ENCODE measurements around the gene MIA3. TPM values are rescaled to one million over a fixed set of nuclear protein-coding genes. Genes with fewer than 3 reads are reported as not detected.

The MIA3 gene
- total and polyA plus RNA-seq, 9 of the 15 experiments (the other 6 are each of a cell fraction or from before 2014, with no cell fraction given): 21.6 to 89.4 (median 40.8) TPM

DNA sequence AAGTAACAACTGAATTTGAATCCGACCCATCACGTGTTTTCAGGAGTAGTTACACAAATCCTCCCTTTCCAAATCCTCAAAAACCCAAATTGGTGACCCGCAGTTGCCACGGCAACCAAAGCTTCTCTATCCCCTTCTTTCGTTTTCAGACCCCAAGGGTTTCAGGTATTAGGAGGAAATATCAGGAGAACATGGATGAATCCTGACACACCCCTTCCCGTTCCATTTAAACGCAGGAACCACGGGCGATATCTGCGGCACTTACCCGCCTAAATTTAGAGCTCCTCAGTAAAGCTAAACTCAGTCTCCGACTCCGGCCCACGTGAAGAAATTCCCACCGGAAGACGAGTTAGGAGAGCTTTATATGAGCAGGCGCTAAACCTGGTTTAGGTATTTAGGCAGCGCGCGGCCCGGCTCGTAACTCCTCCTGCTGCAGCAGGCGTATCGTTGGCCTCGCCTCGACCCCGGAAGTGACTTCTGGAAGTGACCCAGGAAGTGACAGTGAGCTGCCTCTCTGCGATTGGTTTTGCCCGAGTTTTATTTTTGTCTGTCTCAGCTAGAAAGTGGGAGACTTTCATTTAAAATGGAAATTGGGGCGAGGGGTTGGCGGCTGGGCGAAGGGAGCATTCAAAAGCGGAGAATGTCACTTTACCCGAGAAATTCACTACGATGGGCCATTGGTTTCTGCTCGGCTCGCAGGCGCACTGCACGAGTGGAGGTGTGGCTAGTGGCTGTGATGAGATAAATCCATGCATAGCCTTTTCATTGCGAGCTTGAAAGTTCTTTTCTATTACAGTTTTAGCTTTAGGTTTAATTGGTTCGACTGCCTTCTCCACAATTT, 28.2 kb upstream of the MIA3 start, which contains the start of gene TAF1A (continued):
- TF ChIP-seq, protein P1, sequence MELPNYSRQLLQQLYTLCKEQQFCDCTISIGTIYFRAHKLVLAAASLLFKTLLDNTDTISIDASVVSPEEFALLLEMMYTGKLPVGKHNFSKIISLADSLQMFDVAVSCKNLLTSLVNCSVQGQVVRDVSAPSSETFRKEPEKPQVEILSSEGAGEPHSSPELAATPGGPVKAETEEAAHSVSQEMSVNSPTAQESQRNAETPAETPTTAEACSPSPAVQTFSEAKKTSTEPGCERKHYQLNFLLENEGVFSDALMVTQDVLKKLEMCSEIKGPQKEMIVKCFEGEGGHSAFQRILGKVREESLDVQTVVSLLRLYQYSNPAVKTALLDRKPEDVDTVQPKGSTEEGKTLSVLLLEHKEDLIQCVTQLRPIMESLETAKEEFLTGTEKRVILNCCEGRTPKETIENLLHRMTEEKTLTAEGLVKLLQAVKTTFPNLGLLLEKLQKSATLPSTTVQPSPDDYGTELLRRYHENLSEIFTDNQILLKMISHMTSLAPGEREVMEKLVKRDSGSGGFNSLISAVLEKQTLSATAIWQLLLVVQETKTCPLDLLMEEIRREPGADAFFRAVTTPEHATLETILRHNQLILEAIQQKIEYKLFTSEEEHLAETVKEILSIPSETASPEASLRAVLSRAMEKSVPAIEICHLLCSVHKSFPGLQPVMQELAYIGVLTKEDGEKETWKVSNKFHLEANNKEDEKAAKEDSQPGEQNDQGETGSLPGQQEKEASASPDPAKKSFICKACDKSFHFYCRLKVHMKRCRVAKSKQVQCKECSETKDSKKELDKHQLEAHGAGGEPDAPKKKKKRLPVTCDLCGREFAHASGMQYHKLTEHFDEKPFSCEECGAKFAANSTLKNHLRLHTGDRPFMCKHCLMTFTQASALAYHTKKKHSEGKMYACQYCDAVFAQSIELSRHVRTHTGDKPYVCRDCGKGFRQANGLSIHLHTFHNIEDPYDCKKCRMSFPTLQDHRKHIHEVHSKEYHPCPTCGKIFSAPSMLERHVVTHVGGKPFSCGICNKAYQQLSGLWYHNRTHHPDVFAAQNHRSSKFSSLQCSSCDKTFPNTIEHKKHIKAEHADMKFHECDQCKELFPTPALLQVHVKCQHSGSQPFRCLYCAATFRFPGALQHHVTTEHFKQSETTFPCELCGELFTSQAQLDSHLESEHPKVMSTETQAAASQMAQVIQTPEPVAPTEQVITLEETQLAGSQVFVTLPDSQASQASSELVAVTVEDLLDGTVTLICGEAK (IDR thresholded peaks at IDR 0.05): peak; percentile 96
- TF ChIP-seq, protein P1 (CRISPR knock-in tag; IDR thresholded peaks at IDR 0.05): no peak
- TF ChIP-seq, protein P2, sequence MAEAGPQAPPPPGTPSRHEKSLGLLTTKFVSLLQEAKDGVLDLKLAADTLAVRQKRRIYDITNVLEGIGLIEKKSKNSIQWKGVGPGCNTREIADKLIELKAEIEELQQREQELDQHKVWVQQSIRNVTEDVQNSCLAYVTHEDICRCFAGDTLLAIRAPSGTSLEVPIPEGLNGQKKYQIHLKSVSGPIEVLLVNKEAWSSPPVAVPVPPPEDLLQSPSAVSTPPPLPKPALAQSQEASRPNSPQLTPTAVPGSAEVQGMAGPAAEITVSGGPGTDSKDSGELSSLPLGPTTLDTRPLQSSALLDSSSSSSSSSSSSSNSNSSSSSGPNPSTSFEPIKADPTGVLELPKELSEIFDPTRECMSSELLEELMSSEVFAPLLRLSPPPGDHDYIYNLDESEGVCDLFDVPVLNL (CRISPR knock-in tag; IDR thresholded peaks at IDR 0.05; ENCODE audit: low read depth): no peak
- no peak for TF ChIP-seq TCF7L2 (IDR thresholded peaks at IDR 0.05; ENCODE audit: low read depth, low read length)
- TF ChIP-seq KDM4B (IDR thresholded peaks at IDR 0.05; ENCODE audit: borderline replicate concordance in 2 of 2, low read depth in 1 of 2): no peak
- peak; percentile 55; the same call in 1 of the 2 replicates for TF ChIP-seq TEAD4 (IDR thresholded peaks at IDR 0.05; ENCODE audit: low read length)
- TF ChIP-seq TEAD4 (CRISPR knock-in tag; IDR thresholded peaks at IDR 0.05; ENCODE audit: borderline replicate concordance): no peak
- peak; percentile 39; the same call in 1 of the 2 replicates for TF ChIP-seq FOXJ2 (tag; IDR thresholded peaks at IDR 0.05)
- TF ChIP-seq, protein P3, sequence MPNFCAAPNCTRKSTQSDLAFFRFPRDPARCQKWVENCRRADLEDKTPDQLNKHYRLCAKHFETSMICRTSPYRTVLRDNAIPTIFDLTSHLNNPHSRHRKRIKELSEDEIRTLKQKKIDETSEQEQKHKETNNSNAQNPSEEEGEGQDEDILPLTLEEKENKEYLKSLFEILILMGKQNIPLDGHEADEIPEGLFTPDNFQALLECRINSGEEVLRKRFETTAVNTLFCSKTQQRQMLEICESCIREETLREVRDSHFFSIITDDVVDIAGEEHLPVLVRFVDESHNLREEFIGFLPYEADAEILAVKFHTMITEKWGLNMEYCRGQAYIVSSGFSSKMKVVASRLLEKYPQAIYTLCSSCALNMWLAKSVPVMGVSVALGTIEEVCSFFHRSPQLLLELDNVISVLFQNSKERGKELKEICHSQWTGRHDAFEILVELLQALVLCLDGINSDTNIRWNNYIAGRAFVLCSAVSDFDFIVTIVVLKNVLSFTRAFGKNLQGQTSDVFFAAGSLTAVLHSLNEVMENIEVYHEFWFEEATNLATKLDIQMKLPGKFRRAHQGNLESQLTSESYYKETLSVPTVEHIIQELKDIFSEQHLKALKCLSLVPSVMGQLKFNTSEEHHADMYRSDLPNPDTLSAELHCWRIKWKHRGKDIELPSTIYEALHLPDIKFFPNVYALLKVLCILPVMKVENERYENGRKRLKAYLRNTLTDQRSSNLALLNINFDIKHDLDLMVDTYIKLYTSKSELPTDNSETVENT (CRISPR knock-in tag; IDR thresholded peaks at IDR 0.05): no peak
- no peak for TF ChIP-seq ZNF133 (CRISPR knock-in tag; IDR thresholded peaks at IDR 0.05)
- peak; percentile 42; the same call in 1 of the 2 replicates for TF ChIP-seq CREB1 (IDR thresholded peaks at IDR 0.05)
- peak; percentile 44; the same call in 1 of the 2 replicates for TF ChIP-seq CREB1 (CRISPR knock-in tag; IDR thresholded peaks at IDR 0.05)
- TF ChIP-seq JUND (IDR thresholded peaks at IDR 0.05; ENCODE audit: borderline replicate concordance, low read depth, low read length): peak; percentile 19; the same call in 1 of the 2 replicates
- TF ChIP-seq JUND (tag; IDR thresholded peaks at IDR 0.05; ENCODE audit: borderline replicate concordance, low read depth, low read length): peak; percentile 60; the same call in 2 of the 3 replicates
